GM12864 (cell line): ENCODE data around the gene TRA2A.
A peak's percentile ranks its signal among the peaks of the same experiment; 100 is the strongest.
"Not testable (repeated sequence)": the region's sequence is repeated elsewhere in the genome, so short reads cannot be mapped to it uniquely, and the experiment has no call there.

Source experiments
- DNase-seq: peaks from one replicate; pipeline ENCODE4 v3.0.0-alpha.2; 2011; ENCODE audit warnings: low read depth
- H3K4me3 ChIP-seq: 2 replicates; pipeline ENCODE4 v1.5.1; 2011; ENCODE audit warnings: mild to moderate bottlenecking, low read depth, low read length, control low read depth
- TF ChIP-seq, protein P1 (sequence below): IDR thresholded peaks from 2 replicates; pipeline ENCODE4 v1.5.1; 2011; ENCODE audit warnings: low read depth, mild to moderate bottlenecking, moderate library complexity, low read length, control low read depth, inconsistent platforms; ENCODE audit errors: missing control alignments

The TRA2A gene

DNA sequence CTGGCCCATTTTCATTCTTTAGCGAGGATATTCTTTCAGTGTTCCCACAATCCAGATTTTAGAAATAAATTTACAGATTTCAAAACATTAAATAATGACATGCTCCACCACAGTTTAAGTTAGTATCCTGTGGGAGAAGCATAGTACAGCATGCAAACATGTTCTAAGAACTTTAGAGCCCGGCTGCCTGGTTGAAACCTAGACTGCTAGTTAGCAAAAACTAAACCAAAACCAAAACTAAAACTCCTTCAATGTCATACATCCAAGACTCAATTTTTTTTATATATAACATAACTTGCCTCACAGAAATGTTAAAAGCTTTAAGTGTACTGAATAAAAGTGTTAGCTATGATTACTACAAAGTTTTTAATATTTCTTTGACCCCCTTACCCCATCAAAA is 17.0 kb downstream of the TRA2A start:
- TF ChIP-seq, protein P1, sequence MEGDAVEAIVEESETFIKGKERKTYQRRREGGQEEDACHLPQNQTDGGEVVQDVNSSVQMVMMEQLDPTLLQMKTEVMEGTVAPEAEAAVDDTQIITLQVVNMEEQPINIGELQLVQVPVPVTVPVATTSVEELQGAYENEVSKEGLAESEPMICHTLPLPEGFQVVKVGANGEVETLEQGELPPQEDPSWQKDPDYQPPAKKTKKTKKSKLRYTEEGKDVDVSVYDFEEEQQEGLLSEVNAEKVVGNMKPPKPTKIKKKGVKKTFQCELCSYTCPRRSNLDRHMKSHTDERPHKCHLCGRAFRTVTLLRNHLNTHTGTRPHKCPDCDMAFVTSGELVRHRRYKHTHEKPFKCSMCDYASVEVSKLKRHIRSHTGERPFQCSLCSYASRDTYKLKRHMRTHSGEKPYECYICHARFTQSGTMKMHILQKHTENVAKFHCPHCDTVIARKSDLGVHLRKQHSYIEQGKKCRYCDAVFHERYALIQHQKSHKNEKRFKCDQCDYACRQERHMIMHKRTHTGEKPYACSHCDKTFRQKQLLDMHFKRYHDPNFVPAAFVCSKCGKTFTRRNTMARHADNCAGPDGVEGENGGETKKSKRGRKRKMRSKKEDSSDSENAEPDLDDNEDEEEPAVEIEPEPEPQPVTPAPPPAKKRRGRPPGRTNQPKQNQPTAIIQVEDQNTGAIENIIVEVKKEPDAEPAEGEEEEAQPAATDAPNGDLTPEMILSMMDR, result no peak
- DNase-seq, result no peak
- no peak overlapping the region for H3K4me3 ChIP-seq

DNA sequence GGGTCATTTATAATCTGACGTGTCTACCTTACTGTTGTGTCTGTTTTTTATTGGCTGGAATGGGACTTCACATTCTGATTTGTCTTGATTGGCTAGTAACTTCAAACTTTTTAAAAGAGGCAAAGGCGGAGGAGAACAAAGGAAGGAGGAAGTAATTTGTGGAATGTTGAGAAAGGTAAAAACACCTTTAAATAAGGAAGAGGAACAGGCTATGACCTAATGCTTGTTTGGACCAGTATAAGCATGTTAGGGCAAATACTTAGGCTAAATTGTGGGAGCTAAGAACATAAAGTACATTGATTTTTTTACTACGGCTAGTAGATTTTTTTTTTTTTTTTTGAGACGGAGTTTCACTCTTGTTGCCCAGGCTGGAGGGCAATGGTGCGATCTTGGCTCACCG is 18.0 kb downstream of the TRA2A start:
- not testable (repeated sequence) for DNase-seq, H3K4me3 ChIP-seq

DNA sequence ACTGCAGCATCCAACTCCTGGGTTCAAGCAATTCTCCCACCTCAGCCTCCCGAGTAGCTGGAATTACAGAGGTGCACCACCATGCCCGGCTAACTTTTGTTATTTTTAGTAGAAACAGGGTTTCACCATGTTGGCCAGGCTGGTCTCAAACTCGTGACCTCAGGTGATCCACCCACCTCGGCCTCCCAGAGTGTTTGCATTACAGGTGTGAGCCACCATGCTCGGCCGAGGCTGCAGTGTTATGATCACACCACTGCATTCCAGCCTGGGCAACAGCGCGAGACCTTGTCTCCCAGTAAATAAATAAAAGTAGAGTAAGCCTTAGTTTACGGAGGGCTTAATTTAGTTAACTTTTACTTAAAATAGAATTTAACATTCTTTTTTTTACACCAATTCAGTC is 37.8 kb downstream of the TRA2A start:
- TF ChIP-seq, protein P1, result no peak
- no peak for DNase-seq
- H3K4me3 ChIP-seq, result no peak overlapping the region

DNA sequence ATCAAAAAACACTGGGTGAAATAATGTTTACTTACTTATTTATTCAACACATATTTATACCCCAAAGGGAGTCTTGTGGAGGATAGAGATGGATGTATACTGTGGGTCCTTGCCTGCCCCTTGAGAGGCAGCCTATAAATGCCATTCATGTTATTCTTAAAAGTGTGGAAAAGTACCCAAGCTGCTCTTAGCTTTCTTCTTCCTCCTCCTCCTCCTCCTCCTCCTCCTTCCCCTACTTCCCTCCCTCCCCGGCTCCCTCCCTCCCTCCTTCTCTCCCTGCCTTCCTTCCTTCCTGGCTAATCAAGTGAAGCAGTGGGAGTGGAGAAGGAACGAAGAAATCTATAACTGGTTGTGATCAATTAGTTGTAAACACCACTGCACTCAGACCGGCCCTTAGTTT is 40.3 kb downstream of the TRA2A start:
- no peak for DNase-seq
- H3K4me3 ChIP-seq, result no peak overlapping the region; the same call in 1 of the 2 replicates
- TF ChIP-seq, protein P1, result no peak

DNA sequence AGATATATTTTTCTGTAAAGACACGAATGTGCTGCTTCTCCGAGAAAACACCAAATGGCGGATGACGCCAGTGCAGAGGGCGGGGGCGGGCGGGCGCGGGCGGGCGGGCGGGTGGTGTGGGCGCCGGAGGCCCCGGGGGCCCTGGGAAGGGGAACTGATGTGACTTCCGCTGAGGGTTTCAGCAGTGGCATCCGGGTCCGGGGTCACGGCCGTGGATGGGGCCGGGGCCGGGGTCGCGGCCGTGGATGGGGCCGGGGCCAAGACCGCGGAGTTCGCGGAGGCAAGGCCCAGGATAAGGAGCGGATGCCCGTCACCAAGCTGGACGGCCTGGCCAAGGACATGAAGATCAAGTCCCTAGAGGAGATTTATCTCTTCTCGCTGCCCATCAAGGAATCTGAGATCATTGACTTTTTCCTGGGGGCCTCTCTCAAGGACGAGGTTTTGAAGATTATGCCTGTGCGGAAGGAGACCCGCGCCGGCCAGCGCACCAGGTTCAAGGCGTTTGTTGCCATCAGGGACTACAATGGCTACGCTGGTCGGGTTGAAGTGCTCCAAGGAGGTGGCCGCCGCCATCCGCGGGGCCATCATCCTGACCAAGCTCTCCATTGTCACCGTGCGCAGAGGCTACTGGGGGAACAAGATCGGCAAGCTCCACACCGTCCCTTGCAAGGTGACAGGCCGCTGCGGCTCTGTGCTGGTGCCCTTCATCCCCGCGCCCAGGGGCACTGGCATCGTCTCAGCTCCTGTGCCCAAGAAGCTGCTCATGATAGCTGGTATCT is 41.2 kb downstream of the TRA2A start:
- peak overlapping the region; percentile 55 for H3K4me3 ChIP-seq
- TF ChIP-seq, protein P1, result no peak
- no peak for DNase-seq

DNA sequence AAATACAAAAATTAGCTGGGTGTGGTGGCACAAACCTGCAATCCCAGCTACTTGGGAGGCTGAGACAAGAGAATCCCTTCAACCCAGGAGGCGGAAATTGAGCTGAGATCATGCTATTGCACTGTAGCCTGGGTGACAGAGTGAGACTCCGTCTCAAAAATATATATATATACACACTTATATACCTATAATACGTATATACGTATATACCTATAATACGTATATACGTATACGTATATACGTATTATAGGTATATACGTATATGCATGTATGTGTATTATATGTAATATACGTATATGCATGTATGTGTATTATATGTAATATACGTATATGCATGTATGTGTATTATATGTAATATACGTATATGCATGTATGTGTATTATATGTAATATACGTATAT is 43.1 kb downstream of the TRA2A start:
- DNase-seq, H3K4me3 ChIP-seq: not testable (repeated sequence)

DNA sequence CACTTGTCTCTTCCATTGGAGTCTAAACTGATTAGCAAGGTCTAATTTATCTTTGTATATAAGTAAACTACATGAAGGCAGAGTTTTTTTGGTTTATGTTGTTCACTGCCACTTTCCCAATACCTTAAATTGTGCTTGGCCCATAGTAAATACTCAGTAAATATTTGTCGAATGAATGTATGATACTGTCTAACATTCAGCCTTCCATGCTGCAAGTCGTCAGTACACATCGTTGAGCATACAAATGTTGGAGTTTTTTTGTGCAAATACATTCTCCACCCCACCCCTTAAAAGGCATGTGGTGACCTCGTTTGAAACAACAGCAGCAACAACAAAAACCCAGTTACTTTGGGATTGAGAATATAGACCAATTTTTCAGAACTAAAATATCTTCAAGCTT is 44.1 kb downstream of the TRA2A start:
- no peak overlapping the region for H3K4me3 ChIP-seq
- no peak for DNase-seq
- TF ChIP-seq, protein P1, result no peak

DNA sequence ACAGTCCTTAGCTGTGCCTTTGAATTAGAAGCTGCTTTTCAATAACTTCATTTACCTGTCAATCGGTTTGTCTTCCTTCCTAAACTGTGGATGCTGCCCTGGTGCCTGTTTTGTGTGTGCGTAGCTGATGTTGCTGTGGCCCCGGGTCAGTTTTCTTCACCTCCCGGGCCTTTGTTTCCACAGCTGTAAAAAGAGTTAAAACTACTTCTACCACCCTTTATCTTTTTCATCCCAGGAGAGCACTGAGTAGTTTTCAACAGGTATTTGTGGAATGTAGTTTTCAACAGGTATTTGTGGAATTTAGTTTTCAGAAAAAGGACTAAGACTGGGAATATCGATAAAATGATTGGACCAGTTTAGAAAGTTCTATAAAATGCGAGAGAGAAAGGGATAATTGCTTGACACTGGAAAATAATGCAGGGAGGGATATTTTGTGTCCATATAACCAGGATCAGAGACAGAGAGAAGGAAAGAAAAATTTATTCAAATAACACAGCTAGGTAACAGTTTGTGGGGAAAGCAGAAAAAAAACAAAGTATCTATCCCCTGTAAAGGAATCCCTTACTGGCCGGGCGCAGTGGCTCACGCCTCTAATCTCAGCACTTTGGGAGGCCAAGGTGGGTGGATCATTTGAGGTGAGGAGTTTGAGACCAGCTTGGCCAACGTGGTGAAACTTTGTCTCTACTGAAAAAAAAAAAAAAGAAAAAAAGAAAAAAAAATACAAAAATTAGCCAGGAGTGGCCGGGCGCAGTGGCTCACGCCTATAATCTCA is 45.6 kb downstream of the TRA2A start:
- no peak for DNase-seq
- H3K4me3 ChIP-seq, result no peak overlapping the region
- TF ChIP-seq, protein P1, result no peak
